IPS DF 6.9 (cell line): ENCODE data around the gene ERMP1.

ENCODE experiments used
- DNase-seq: peaks from one replicate; pipeline ENCODE4 v3.0.0-alpha.2; 2013; ENCODE audit warnings: low read depth, low spot score
- H3K27ac ChIP-seq: one replicate; pipeline ENCODE4 v1.5.1; 2013; ENCODE audit warnings: low read length, control low read depth
- H3K27me3 ChIP-seq: 2 replicates; pipeline ENCODE4 v1.6.1; 2013; ENCODE audit warnings: mild to moderate bottlenecking, low read length; ENCODE audit not compliant: control insufficient read depth, insufficient read depth
- H3K36me3 ChIP-seq: 2 replicates; pipeline ENCODE4 v1.6.1; 2013; ENCODE audit warnings: low read length; ENCODE audit not compliant: control insufficient read depth, insufficient read depth
- H3K4me1 ChIP-seq: 2 replicates; pipeline ENCODE4 v1.6.1; 2013; ENCODE audit warnings: low read length; ENCODE audit not compliant: control insufficient read depth, insufficient read depth
- H3K4me3 ChIP-seq: 2 replicates; pipeline ENCODE4 v1.5.1; 2013; ENCODE audit warnings: mild to moderate bottlenecking, low read length
- H3K9me3 ChIP-seq: 2 replicates; pipeline ENCODE4 v1.6.1; 2013; ENCODE audit warnings: low read length, inconsistent platforms; ENCODE audit not compliant: control insufficient read depth, insufficient read depth
- WGBS: extraction: QIAGEN DNeasy Blood & Tissue Kit; methylation state at CpG from one replicate; pipeline ENCODE4 v1.1.7; 2013; ENCODE audit warnings: mixed read lengths, missing lambda C conversion rate; ENCODE audit not compliant: insufficient read length, insufficient coverage; 5-methylcytosine and 5-hydroxymethylcytosine counted together

Gene ERMP1

DNA sequence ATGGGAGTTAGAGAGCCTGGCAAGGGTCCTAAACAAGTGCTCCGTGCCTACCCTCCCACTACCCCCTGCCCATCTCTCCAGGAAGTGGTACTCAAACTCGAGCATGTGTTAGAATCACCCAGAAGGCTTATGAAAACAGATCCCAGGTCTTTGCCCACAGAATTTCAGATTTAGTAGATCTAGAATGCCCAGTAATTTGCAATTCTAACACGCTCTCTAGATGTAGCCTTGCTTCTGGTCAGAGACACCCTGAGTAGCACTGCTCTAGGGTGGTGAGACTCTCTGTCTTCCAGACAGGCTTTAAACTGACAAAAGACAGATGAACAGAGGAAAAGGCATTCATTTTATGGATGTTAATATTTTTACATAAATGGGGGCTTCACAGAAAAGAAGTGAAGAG lies 20.7 kb upstream of the ERMP1 start:
- no peak for DNase-seq
- Histone ChIP-seq H3K36me3 (no peaks in the 10 kb centered on the region), H3K9me3 (no peaks in the 10 kb centered on the region), H3K27ac (no peak overlapping the region), H3K27me3 (no peaks in the 10 kb centered on the region), H3K4me3 (no peak overlapping the region), H3K4me1 (no peaks in the 10 kb centered on the region)
- no CpG with 5 or more reads among the region's 3 CpGs for WGBS

DNA sequence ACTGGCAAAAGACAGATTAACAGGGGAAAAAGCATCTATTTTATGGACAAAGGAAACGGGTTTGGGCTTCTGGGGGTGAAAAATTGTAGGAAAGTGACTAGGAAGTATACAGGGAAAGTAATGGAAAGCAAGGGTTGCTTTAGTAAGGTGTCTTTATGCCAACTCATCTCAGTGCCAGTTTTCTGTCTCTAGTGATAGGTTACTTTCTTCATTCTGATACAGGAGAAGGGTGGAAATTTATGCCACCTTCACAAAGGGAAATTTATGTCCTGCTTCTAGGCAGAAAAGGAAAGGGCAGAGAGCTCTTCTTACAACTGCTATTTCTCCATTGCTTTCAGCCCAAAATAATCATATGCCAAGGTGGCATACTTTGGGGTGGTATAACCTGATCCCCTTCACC lies 20.1 kb upstream of the ERMP1 start:
- H3K27ac ChIP-seq = no peak overlapping the region
- no peaks in the 10 kb centered on the region for H3K27me3 ChIP-seq
- no peak overlapping the region for H3K4me3 ChIP-seq
- no peaks in the 10 kb centered on the region for H3K9me3 ChIP-seq
- DNase-seq = no peak
- H3K36me3 ChIP-seq = no peaks in the 10 kb centered on the region
- no peaks in the 10 kb centered on the region for H3K4me1 ChIP-seq
- WGBS = no CpG with 5 or more reads among the region's 1 CpG

DNA sequence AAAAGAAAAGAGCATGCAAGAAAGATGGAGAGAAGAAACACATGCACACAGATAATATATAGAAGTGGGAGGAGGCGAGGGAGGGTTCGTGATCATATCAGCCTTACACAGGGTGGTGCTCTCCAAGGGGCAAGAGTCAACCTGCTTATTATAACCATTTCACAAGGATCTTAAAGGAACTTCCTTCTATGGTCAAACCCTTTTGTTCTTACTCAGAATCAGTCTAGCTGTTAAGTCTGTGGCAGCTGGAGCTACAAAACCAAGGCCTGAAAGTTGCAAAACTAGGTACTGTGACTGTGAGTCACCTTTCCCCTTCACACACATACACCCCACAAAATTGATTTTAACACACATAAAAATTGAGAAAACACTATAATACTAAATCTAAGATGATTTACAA lies 18.5 kb upstream of the ERMP1 start:
- H3K27me3 ChIP-seq = no peaks in the 10 kb centered on the region
- DNase-seq = no peak
- H3K9me3 ChIP-seq = no peaks in the 10 kb centered on the region
- H3K4me3 ChIP-seq = no peak overlapping the region
- WGBS = no CpG with 5 or more reads among the region's 2 CpGs
- no peaks in the 10 kb centered on the region for H3K36me3 ChIP-seq
- no peak overlapping the region for H3K27ac ChIP-seq
- no peaks in the 10 kb centered on the region for H3K4me1 ChIP-seq

DNA sequence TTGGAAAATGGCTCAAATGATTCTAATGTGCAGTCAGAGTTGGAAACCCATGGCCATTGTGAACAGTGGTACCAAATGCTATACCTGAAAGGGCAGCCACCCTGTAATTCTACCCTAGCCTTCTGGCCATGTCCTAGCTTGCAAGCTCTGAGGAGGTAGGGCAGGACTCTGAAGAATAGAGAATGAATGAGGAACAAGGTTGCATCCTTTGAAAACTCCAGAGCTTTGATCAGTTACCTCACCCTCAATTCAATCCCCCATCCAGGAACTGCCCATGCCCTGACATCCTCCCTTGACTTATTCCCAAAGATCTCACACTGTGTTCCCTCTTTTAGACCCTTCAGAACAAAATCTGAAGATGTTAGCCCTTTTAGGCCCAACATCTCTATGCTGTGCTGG lies 17.8 kb upstream of the ERMP1 start:
- Histone ChIP-seq H3K9me3 (no peaks in the 10 kb centered on the region), H3K27me3 (no peaks in the 10 kb centered on the region), H3K4me1 (no peaks in the 10 kb centered on the region), H3K4me3 (no peak overlapping the region), H3K27ac (no peak overlapping the region), H3K36me3 (no peaks in the 10 kb centered on the region)
- DNase-seq = no peak

DNA sequence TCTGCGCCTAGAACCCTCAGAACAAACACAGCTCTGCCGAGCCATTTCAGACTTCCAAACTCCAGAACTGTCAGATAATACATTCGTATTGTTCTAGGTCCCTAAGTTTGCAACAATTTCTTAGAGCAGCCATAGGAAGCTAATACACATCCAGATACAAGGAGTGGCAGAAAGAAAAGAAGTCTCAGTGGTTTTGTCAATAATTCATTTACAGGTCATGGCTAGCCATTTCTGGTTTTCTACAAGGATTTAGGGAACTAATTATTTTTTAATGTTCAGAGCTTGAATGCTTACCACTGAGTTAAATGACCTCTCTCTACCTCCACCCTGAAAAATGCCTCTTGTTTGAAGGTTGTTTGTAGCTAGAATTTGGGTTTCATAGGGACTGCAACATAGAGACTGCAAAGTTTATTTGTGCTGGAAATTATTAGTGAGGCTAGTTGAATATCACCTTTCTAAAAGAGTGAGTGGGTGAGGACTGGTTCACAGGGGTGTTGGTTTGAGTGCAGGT lies 15.5 kb upstream of the ERMP1 start:
- no peaks in the 10 kb centered on the region for H3K4me1 ChIP-seq
- WGBS = no CpG with 5 or more reads among the region's 3 CpGs

DNA sequence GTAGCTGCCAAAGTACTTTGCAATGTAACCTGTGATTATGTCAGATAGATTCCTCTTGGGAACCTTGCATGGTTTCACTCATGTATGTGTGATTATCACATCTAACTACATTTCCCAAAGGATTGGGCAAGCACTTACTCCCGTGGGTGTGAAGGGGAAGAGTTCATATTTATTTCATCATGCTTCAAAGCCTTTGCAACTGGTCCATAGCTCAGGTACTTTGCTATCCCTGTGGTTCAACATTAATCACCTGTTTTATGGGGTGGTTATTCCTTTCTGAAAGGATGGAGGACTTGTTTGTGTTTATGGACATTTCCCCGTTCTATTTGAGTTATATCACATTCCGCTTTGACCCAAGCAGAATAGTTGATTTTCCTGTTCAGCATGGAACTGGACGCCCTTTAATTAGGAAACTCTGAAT lies 13.6 kb upstream of the ERMP1 start:
- H3K27ac ChIP-seq = no peak overlapping the region
- no peak for DNase-seq

More for the DNA sequence above, 15.5 kb upstream of the ERMP1 start:
- no peak for DNase-seq
- Histone ChIP-seq H3K27me3 (no peaks in the 10 kb centered on the region), H3K27ac (no peak overlapping the region), H3K36me3 (no peaks in the 10 kb centered on the region), H3K4me3 (no peak overlapping the region), H3K9me3 (no peaks in the 10 kb centered on the region)

DNA sequence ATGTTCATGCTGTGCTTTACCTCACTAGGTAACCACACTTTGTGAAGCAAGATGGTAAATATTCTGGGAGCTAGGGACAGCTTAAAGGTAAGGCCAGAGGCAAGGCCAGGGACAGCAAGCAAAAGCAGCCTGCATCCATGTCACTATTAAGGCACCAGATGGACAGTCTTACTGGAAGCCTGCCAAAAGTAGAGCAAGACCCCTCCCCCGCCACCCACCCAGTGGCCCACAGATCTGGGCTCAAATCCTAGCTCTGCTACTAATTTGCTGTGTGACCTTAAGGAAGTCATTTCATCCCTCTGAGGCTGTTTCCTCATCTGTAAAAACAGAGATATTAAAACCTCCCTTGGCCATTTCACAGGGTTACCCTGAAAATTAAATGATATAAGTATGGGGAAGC lies 13.2 kb upstream of the ERMP1 start:
- H3K4me3 ChIP-seq = no peak overlapping the region
- H3K4me1 ChIP-seq = no peaks in the 10 kb centered on the region
- WGBS = no CpG with 5 or more reads among the region's 1 CpG
- no peaks in the 10 kb centered on the region for H3K9me3 ChIP-seq
- no peaks in the 10 kb centered on the region for H3K36me3 ChIP-seq
- DNase-seq = no peak
- no peak overlapping the region for H3K27ac ChIP-seq
- H3K27me3 ChIP-seq = no peaks in the 10 kb centered on the region

More for the DNA sequence above, 13.6 kb upstream of the ERMP1 start:
- Histone ChIP-seq H3K4me1 (no peaks in the 10 kb centered on the region), H3K36me3 (no peaks in the 10 kb centered on the region), H3K9me3 (no peaks in the 10 kb centered on the region), H3K4me3 (no peak overlapping the region), H3K27me3 (no peaks in the 10 kb centered on the region)
- whole genome bisulfite sequencing = no CpG with 5 or more reads among the region's 4 CpGs

DNA sequence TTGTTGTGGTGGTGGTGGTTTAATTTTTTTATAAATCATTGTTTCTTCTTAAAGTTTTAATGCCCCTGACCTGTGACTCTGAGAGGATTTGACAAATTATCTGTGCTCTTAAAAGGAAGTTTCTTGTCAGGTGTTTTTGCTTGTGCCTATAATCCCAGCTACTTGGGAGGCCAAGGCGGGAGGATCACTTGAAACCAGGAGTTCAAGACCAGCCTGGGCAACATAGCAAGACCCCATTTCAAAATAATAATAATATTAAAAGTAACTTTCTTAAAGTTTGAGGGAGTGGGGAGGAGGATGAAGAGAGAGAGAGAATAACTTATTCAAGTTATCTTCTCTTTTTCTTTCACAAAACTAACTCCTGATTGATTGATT lies 12.2 kb upstream of the ERMP1 start:
- no peaks in the 10 kb centered on the region for H3K27me3 ChIP-seq
- H3K4me1 ChIP-seq = no peaks in the 10 kb centered on the region
- H3K27ac ChIP-seq = no peak overlapping the region
- H3K36me3 ChIP-seq = no peaks in the 10 kb centered on the region
- no peaks in the 10 kb centered on the region for H3K9me3 ChIP-seq
- WGBS = no CpG with 5 or more reads among the region's 1 CpG
- no peak overlapping the region for H3K4me3 ChIP-seq
- DNase-seq = no peak

DNA sequence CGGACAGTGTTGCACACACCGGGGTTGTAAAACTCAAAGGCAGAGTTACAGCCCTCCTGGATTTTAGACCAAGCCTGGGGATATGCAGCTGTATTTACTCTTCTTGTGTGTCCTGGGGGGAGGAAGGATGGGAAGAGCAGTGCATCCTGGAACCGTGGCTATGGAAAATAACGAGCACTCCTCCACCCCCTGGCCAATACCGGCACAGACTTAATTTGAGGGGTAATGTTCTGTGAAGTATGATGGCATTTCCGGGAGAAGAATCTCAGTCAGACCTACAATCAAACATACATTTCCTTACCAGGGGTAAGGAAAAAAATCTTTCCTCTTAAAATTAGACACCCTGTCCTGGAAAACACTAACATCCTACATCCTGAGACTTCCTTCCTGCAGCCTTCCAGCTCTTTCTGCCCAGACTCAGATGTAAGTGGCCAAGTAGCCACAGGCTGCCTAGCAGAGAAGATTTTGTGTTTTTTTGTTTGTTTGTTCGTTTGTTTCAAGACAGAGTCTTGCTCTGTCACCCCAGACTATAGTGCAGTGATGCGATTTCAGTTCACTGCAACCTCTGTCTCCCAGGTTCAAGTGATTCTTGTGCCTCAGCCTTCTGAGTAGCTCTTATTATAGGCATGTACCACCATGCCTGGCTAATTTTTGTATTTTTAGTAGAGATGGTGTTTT lies 11.0 kb upstream of the ERMP1 start:
- no CpG with 5 or more reads among the region's 8 CpGs for WGBS
- Histone ChIP-seq H3K4me3 (no peak overlapping the region), H3K27me3 (no peaks in the 10 kb centered on the region), H3K9me3 (no peaks in the 10 kb centered on the region), H3K27ac (no peak overlapping the region), H3K36me3 (no peaks in the 10 kb centered on the region), H3K4me1 (no peaks in the 10 kb centered on the region)
- no peak for DNase-seq

DNA sequence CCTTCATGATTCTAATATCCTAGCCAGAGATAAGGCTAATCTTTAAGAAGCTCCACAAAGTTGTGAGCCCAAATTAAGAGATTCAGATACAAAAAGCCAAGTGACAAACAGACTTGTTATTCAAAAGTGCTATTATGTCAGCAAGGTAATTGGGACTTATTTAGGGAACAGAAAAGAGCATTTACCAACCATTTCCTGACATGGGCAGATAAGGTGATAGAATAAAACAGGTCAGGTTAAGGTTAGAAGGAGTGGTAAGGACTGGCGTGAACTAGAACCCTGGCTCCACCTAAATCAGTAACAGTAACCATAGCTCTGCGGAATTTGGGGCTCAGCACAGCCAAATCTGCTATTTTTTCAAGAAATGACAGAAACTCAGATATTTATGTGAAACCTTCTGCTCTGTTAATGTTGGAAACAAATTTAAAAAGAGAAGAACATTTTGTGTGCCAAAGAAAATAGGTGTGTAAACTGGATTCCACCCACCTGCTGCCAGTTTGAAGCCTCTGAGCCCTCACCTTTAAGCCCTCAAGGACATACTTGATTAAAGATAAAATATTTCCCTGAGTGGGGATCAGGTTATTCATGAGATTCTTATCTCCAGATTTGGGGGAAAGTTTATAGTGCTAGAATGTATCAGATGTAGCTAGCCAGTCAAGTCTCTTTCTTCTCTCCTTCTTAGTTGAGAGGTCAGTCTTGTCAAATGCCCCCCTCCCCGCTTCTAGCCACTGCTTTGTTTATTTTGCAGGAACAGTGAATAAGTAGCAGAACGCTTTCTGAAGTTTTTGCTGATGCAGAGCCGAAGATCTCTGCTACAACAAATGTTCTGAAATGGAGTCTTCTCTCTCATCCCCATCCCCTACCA lies 10.2 kb upstream of the ERMP1 start:
- Histone ChIP-seq H3K27ac (no peak overlapping the region), H3K4me3 (no peak overlapping the region), H3K4me1 (no peaks in the 10 kb centered on the region), H3K27me3 (no peaks in the 10 kb centered on the region), H3K9me3 (no peaks in the 10 kb centered on the region), H3K36me3 (no peaks in the 10 kb centered on the region)
- WGBS = no CpG with 5 or more reads among the region's 5 CpGs
- DNase-seq = no peak
